ENCODE data around the gene LAMC2.
A peak's percentile ranks its signal among the peaks of the same experiment; 100 is the strongest.

Gene LAMC2

DNA sequence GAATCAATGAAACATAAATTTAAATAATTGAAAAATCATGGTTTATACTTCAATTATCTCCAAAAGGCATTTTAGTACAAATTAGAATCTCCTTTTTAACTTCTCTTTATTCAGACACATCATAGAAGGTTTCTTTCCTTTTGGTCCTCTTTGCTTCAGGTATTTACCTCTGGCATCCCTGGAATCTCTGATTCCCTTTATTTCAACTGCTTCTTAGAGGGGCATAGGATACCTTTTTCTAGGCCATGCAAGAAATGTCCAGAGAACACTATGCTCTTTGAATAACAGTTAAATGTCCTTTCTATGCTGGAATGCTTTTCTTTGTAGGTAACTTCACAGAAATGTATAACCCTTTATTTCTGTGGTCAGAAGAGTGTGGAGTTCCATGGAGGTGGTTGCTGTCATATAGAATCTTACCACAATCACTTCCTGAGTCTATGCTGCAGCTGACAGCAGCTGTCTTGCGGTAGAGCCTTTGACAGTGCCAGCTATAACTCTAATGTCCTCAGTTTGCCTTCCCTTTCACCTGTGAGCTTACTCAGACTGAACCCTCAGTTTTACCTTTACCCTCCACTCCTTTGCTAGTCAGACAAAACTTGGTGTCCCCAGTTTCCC lies 8.6 kb downstream of the LAMC2 start:
- H3K4me3 ChIP-seq (ENCODE audit: low read depth, low read length): no peak overlapping the region
- TF ChIP-seq CTCF (IDR thresholded peaks at IDR 0.05; ENCODE audit: low read depth, low read length, missing control alignments): no peak

DNA sequence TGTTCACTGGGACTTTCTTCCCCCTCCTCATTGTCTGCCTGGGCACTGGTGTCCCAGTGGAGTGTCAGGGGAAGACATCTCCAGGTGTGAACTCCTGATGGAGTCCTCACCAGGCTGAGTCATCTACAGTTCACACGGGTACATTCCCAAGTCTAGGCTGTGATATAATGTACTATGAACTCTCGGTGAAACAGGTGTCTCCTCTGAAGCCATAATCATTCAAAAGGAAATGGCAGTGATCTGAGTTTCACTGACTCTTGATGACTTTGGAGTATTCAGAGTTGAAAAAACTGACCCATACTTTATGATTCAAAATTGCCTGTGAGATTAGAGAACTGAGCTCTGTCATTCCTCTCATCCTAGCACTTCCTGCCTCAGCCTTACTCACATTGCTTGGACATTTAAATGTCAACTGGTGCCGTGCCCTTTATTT lies 9.1 kb downstream of the LAMC2 start:
- no peak for TF ChIP-seq CTCF (IDR thresholded peaks at IDR 0.05; ENCODE audit: low read depth, low read length, missing control alignments)
- peak; percentile 8 for DNase-seq (ENCODE audit: low read depth)
- no peak overlapping the region for H3K4me3 ChIP-seq (ENCODE audit: low read depth, low read length)

More for the DNA sequence above, 8.6 kb downstream of the LAMC2 start:
- DNase-seq (ENCODE audit: low read depth): peak; percentile 59

DNA sequence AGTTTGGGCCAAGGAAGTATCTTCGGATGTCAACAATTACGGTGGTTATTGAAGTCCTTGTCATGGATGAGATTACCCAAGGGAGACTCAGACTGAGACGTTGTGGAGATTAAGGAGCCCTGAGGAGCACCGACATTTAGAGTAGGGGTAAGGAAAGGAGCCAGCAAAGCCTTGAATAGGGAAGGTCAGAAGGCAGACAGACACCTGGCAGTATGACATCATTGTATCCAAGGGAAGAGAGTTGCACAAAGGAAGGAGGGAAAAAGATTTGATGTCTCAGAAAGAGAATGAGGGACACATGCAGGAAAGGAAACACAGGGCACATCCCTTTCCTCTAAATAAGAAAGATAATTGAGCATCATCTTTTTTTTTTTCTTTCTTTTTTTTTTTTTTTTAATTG lies 11.7 kb downstream of the LAMC2 start:
- DNase-seq (ENCODE audit: low read depth): no peak
- TF ChIP-seq CTCF (IDR thresholded peaks at IDR 0.05; ENCODE audit: low read depth, low read length, missing control alignments): no peak
- H3K4me3 ChIP-seq (ENCODE audit: low read depth, low read length): no peak overlapping the region

- TF ChIP-seq CTCF (IDR thresholded peaks at IDR 0.05; ENCODE audit: low read depth, low read length, missing control alignments): no peak
- DNase-seq (ENCODE audit: low read depth): no peak
- H3K4me3 ChIP-seq (ENCODE audit: low read depth, low read length): no peak overlapping the region
Observed at GRCh38 chr1:183198463-183198862, 12.4 kb downstream of the LAMC2 start.

DNA sequence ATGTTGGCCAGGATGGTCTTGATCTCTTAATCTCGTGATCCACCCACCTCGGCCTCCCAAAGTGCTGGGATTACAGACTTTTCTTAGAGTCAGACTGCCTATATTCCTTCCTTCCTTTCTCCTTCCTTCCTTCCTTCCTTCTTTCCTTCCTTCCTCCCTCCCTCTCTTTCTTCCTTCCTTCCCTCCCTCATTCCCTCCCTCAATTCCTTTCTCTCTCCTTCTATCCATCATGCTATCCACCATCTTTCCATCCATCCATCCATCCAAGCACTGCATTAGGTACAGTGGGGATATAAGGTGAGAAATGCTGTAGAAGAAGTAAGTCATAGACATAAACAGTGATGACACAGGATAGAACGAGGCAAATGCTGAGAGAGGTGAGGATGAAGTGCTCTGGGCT lies 13.2 kb downstream of the LAMC2 start:
- no peak for DNase-seq (ENCODE audit: low read depth)
- TF ChIP-seq CTCF (IDR thresholded peaks at IDR 0.05; ENCODE audit: low read depth, low read length, missing control alignments): no peak
- H3K4me3 ChIP-seq (ENCODE audit: low read depth, low read length): no peak overlapping the region

GRCh38 chr1:183200451-183200850 lies 14.4 kb downstream of the LAMC2 start:
- no peak overlapping the region for H3K4me3 ChIP-seq (ENCODE audit: low read depth, low read length)
- TF ChIP-seq CTCF (IDR thresholded peaks at IDR 0.05; ENCODE audit: low read depth, low read length, missing control alignments): no peak
- no peak for DNase-seq (ENCODE audit: low read depth)

GRCh38 chr1:183203094-183203493 lies 17.0 kb downstream of the LAMC2 start:
- no peak for TF ChIP-seq CTCF (IDR thresholded peaks at IDR 0.05; ENCODE audit: low read depth, low read length, missing control alignments)
- DNase-seq (ENCODE audit: low read depth): no peak
- no peak overlapping the region for H3K4me3 ChIP-seq (ENCODE audit: low read depth, low read length)
